AG09319 (cell line): Measurements from ENCODE around the gene RHEB.

Experiments
- DNase-seq: peaks from one replicate; pipeline ENCODE4 v3.0.0-alpha.2; 2010; ENCODE audit warnings: low read depth; ENCODE audit errors: extremely low read depth
- TF ChIP-seq, protein P1 (sequence below): IDR thresholded peaks from 2 replicates; pipeline ENCODE4 v1.5.1; 2011; ENCODE audit warnings: low read depth, mild to moderate bottlenecking, inconsistent platforms, low read length, moderate library complexity

RHEB gene

GRCh38 chr7:151489498-151489897 lies 30.2 kb downstream of the RHEB start:
- DNase-seq, result no peak
- TF ChIP-seq, protein P1, sequence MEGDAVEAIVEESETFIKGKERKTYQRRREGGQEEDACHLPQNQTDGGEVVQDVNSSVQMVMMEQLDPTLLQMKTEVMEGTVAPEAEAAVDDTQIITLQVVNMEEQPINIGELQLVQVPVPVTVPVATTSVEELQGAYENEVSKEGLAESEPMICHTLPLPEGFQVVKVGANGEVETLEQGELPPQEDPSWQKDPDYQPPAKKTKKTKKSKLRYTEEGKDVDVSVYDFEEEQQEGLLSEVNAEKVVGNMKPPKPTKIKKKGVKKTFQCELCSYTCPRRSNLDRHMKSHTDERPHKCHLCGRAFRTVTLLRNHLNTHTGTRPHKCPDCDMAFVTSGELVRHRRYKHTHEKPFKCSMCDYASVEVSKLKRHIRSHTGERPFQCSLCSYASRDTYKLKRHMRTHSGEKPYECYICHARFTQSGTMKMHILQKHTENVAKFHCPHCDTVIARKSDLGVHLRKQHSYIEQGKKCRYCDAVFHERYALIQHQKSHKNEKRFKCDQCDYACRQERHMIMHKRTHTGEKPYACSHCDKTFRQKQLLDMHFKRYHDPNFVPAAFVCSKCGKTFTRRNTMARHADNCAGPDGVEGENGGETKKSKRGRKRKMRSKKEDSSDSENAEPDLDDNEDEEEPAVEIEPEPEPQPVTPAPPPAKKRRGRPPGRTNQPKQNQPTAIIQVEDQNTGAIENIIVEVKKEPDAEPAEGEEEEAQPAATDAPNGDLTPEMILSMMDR, result no peak

GRCh38 chr7:151488096-151488495 lies 31.6 kb downstream of the RHEB start:
- TF ChIP-seq, protein P1, result no peak

DNA sequence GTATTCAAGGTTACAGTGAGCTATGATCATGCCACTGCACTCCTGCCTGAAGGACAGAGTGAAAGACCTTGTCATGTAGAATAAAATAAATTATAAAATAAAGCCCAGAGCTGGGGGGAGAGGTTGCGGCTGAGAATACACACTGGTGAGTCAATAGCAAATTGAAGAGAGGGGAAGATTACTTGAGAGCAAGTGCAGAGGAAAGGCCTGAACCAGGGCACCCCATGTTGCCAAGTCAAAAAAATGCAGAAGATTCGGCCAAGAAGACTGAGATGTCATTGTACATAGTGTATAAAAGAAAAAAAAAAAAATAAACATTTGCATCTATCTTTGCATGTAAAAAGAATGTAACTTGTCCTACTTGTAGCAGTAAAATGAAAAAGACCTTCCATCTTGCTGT lies 32.5 kb downstream of the RHEB start:
- DNase-seq, result no peak
- TF ChIP-seq, protein P1, result no peak

More at GRCh38 chr7:151488096-151488495, 31.6 kb downstream of the RHEB start:
- DNase-seq, result no peak

GRCh38 chr7:151486074-151486473 lies 33.6 kb downstream of the RHEB start:
- no peak for DNase-seq
- TF ChIP-seq, protein P1, result no peak

GRCh38 chr7:151484971-151485707 lies 34.6 kb downstream of the RHEB start:
- TF ChIP-seq, protein P1, result no peak
- no peak for DNase-seq

GRCh38 chr7:151483711-151483983 lies 36.0 kb downstream of the RHEB start:
- TF ChIP-seq, protein P1, result no peak
- no peak for DNase-seq

DNA sequence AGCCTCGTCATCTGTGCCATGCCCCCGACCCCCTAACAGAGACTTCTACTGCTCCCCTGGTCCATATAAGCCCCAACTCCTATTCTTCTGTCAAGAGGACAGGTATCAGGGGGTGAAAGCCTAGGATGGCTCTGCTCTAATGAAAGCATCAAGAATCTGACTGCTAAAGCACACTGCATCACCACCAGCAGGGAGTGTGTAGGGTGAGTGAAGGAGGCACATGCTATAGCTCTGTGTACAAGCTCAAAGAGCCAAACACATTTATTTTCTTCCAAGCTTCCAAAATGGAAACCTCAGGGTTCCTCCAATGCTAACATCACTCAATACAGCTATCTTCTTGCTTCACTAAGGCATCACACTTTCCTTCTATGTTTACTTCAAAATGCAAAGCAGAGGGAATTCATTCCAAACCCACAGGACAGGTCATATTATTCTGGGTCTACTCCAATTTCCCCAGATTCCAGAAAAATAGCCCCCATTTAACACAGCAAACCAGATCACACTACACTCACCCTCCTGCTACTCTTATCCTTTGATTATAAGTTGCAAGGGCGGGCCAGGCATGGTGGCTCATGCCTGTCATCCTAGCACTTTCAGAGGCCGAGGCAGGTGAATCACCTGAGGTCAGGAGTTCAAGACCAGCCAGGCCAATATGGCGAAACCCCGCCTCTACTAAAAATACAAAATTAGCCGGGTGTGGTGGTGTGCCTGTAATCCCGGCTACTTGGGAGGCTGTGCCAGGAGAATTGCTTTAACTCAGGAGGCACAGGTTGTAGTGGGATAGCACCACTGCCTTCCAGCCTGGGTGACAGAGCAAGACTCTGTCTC lies 36.6 kb downstream of the RHEB start:
- DNase-seq, result no peak
- TF ChIP-seq, protein P1, result no peak
